Measurements from ENCODE around the gene TM9SF2.

The TM9SF2 gene

GRCh38 chr13:99496184-99497142, 4.8 kb upstream of the TM9SF2 start:
- no peak for DNase-seq

- peak; percentile 99 for DNase-seq
Observed at GRCh38 chr13:99498171-99499161, 2.8 kb upstream of the TM9SF2 start.

GRCh38 chr13:99500839-99501183, 461 bp upstream of the TM9SF2 start:
- no peak for DNase-seq

- DNase-seq, result peak; percentile 62
Observed at GRCh38 chr13:99501848-99502301, 603 bp downstream of the TM9SF2 start.

GRCh38 chr13:99505814-99506269, 4.6 kb downstream of the TM9SF2 start:
- no peak for DNase-seq

GRCh38 chr13:99506634-99507033, 5.4 kb downstream of the TM9SF2 start:
- no peak for DNase-seq

- no peak for DNase-seq
Observed at GRCh38 chr13:99507054-99507453, 5.8 kb downstream of the TM9SF2 start.

- no peak for DNase-seq
Observed at GRCh38 chr13:99507551-99507950, 6.3 kb downstream of the TM9SF2 start.

- DNase-seq, result no peak
Observed at GRCh38 chr13:99507986-99508385, 6.7 kb downstream of the TM9SF2 start.

GRCh38 chr13:99509479-99509878, 8.2 kb downstream of the TM9SF2 start:
- DNase-seq, result no peak

- DNase-seq, result no peak
Observed at GRCh38 chr13:99514801-99515200, 13.5 kb downstream of the TM9SF2 start.

- DNase-seq, result no peak
Observed at GRCh38 chr13:99516153-99516929, 15.1 kb downstream of the TM9SF2 start.

- DNase-seq, result no peak
Observed at GRCh38 chr13:99517577-99517976, 16.3 kb downstream of the TM9SF2 start.

GRCh38 chr13:99517984-99518383, 16.7 kb downstream of the TM9SF2 start:
- no peak for DNase-seq

- no peak for DNase-seq
Observed at GRCh38 chr13:99522298-99522697, 21.0 kb downstream of the TM9SF2 start.

- no peak for DNase-seq
Observed at GRCh38 chr13:99523838-99524237, 22.6 kb downstream of the TM9SF2 start.

GRCh38 chr13:99525967-99526366, 24.7 kb downstream of the TM9SF2 start:
- no peak for DNase-seq

- no peak for DNase-seq
Observed at GRCh38 chr13:99526549-99526948, 25.3 kb downstream of the TM9SF2 start.

- DNase-seq, result no peak
Observed at GRCh38 chr13:99527301-99527700, 26.0 kb downstream of the TM9SF2 start.

- peak; percentile 51 for DNase-seq
Observed at GRCh38 chr13:99528547-99528946, 27.3 kb downstream of the TM9SF2 start.

GRCh38 chr13:99536023-99536422, 34.8 kb downstream of the TM9SF2 start:
- DNase-seq, result no peak

- DNase-seq, result no peak
Observed at GRCh38 chr13:99540530-99540929, 39.3 kb downstream of the TM9SF2 start.

All from eye (tissue), 1 donor.